OCI-LY7 (cell line): Measurements from ENCODE around the gene PFDN4. TPM values are rescaled to one million over a fixed set of nuclear protein-coding genes. Genes with fewer than 3 reads are reported as not detected.
A peak's percentile ranks its signal among the peaks of the same experiment; 100 is the strongest.

ENCODE experiments used
- BruUV-seq: library from RNA; stranded (reverse); fragments of 400-500 nt; replicated peaks from 2 replicates; lab custom pipeline; 2021; lab: Mats Ljungman, UMichigan
- CTCF ChIA-PET: fragments of 300-600 bp; sonication (Branson Sonifier 250); formaldehyde crosslinking; loops from one replicate; lab custom pipeline; 2022; ENCODE audit warnings: antibody characterized with exemption; ENCODE audit not compliant: unreplicated experiment; lab: Charles Lee
- POLR2A ChIA-PET: fragments of 300-600 bp; sonication (Branson Sonifier 250); formaldehyde crosslinking; loops from one replicate; lab custom pipeline; 2022; ENCODE audit warnings: antibody characterized with exemption; lab: Charles Lee
- DNase-seq: peaks from one replicate; pipeline ENCODE4 v3.0.0-alpha.2; 2015; ENCODE audit warnings: low spot score
- H2AFZ ChIP-seq: fragments of 200-600 bp; sonication (generic), shearing (Covaris generic); 2 replicates; pipeline ENCODE4 v1.6.1; 2014; ENCODE audit warnings: mild to moderate bottlenecking, antibody characterized with exemption, low read length, moderate library complexity
- H3K27ac ChIP-seq: fragments of 200-600 bp; sonication (generic); 2 replicates; pipeline ENCODE4 v1.5.1; 2014; ENCODE audit warnings: mixed run types, low read depth, mild to moderate bottlenecking, moderate library complexity, low read length, inconsistent platforms; ENCODE audit not compliant: poor library complexity, severe bottlenecking
- H3K36me3 ChIP-seq: fragments of 200-600 bp; sonication (generic); 2 replicates; pipeline ENCODE4 v1.6.1; 2014; ENCODE audit warnings: mild to moderate bottlenecking, antibody characterized with exemption, low read length, moderate library complexity, mixed read lengths; ENCODE audit not compliant: insufficient read depth
- H3K4me1 ChIP-seq: fragments of 200-600 bp; sonication (generic); 2 replicates; pipeline ENCODE4 v1.5.1; 2014; ENCODE audit warnings: mild to moderate bottlenecking, low read length; ENCODE audit not compliant: insufficient read depth, poor library complexity, severe bottlenecking
- H3K4me2 ChIP-seq: fragments of 200-600 bp; sonication (generic); 2 replicates; pipeline ENCODE4 v1.6.1; 2014; ENCODE audit warnings: mild to moderate bottlenecking, low read length
- H3K4me3 ChIP-seq: fragments of 200-600 bp; sonication (generic); 2 replicates; pipeline ENCODE4 v1.5.1; 2014; ENCODE audit warnings: mild to moderate bottlenecking, low read depth, low read length; ENCODE audit not compliant: poor library complexity, severe bottlenecking
- H3K79me2 ChIP-seq: fragments of 200-600 bp; sonication (generic); 2 replicates; pipeline ENCODE4 v1.6.1; 2016; ENCODE audit warnings: low read depth, mild to moderate bottlenecking, low read length, moderate library complexity, mixed read lengths; ENCODE audit not compliant: insufficient read depth
- H3K9me2 ChIP-seq: fragments of 200-600 bp; sonication (generic); 2 replicates; pipeline ENCODE4 v1.6.1; 2016; ENCODE audit warnings: mild to moderate bottlenecking, low read length, mixed read lengths; ENCODE audit not compliant: insufficient read depth
- H3K9me3 ChIP-seq: fragments of 200-600 bp; sonication (generic); 2 replicates; pipeline ENCODE4 v1.6.1; 2014; ENCODE audit warnings: mild to moderate bottlenecking, mixed run types, low read length, mixed read lengths
- H4K20me1 ChIP-seq: fragments of 200-600 bp; sonication (generic); 2 replicates; pipeline ENCODE4 v1.6.1; 2014; ENCODE audit warnings: mild to moderate bottlenecking, antibody characterized with exemption, low read length, moderate library complexity, mixed read lengths; ENCODE audit not compliant: insufficient read depth
- CTCF ChIP-seq: fragments of 200-600 bp; sonication (generic); conservative IDR thresholded peaks from 2 replicates; pipeline ENCODE4 v1.5.1; 2014; ENCODE audit warnings: mild to moderate bottlenecking, antibody characterized with exemption, low read length, moderate library complexity, mixed read lengths
- EZH2phosphoT487 ChIP-seq: fragments of 200-600 bp; sonication (generic); IDR thresholded peaks from 2 replicates; pipeline ENCODE4 v1.6.1; 2018; ENCODE audit warnings: low read depth, borderline replicate concordance, mild to moderate bottlenecking, mixed run types, antibody characterized with exemption, low read length, moderate library complexity, mixed read lengths
- intact Hi-C: fragments of 100-400 bp; cut with micrococcal nuclease; formaldehyde crosslinking; loops from one replicate; pipeline ENCODE4 v1.10.0; 2022; ENCODE audit not compliant: unreplicated experiment
- total RNA-seq, 2 experiments: library from RNA; depleted of rRNA in 1 of 2; stranded (reverse); fragments of >200 nt in 1 of 2; shearing (Covaris generic) in 1 of 2; gene quantifications; 2 replicates each; pipeline ENCODE4 v1.2.3, GENCODE V29; 2014 to 2022

PFDN4 gene
- total RNA-seq, 2 experiments from 2014 or later: 29.7 to 40.7 TPM

GRCh38 chr20:54221353-54221752 lies 13.5 kb downstream of the PFDN4 start:
- no peaks in the 10 kb centered on the region for H3K4me1 ChIP-seq
- ChIA-PET POLR2A (no interaction called here), CTCF (no interaction called here)
- no peaks in the 10 kb centered on the region for H3K79me2 ChIP-seq
- intact Hi-C loops: no loop called here
- H3K4me3 ChIP-seq: no peak overlapping the region
- no peaks in the 10 kb centered on the region for H3K9me2 ChIP-seq
- peak; percentile 12 for DNase-seq
- no TSS peak for BruUV-seq
- peaks cover 19% of the 10 kb centered on the region for H3K36me3 ChIP-seq
- H3K4me2 ChIP-seq: no peak overlapping the region
- no peaks in the 10 kb centered on the region for H3K9me3 ChIP-seq
- no peak overlapping the region for H2AFZ ChIP-seq
- TF ChIP-seq CTCF: no peak
- TF ChIP-seq EZH2phosphoT487: no peak
- H3K27ac ChIP-seq: no peak overlapping the region
- no peaks in the 10 kb centered on the region for H4K20me1 ChIP-seq

- Histone ChIP-seq H3K4me1 (no peaks in the 10 kb centered on the region), H3K36me3 (peaks cover 13% of the 10 kb centered on the region; the same call in 1 of the 2 replicates), H3K4me3 (no peak overlapping the region), H3K27ac (no peak overlapping the region), H3K4me2 (no peak overlapping the region), H3K9me3 (no peaks in the 10 kb centered on the region), H2AFZ (no peak overlapping the region), H3K79me2 (no peaks in the 10 kb centered on the region), H3K9me2 (no peaks in the 10 kb centered on the region), H4K20me1 (no peaks in the 10 kb centered on the region)
- ChIA-PET POLR2A (interaction anchor here (0.6 to 0.7 kb wide), 2 partner anchors 9 to 445 kb away, joined by 3 to 7 read pairs; no protein-coding TSS in a partner anchor), CTCF (interaction anchor here (0.5 kb wide), 1 partner anchor 821 kb away, joined by 24 read pairs; no protein-coding TSS in a partner anchor)
- DNase-seq: no peak
- no TSS peak for BruUV-seq
- intact Hi-C loops: no loop called here
- TF ChIP-seq EZH2phosphoT487: no peak
- TF ChIP-seq CTCF: no peak
These were observed 14.4 kb downstream of the PFDN4 start for GRCh38 chr20:54221996-54222890.

- intact Hi-C loops: no loop called here
- H3K9me3 ChIP-seq: no peaks in the 10 kb centered on the region
- H4K20me1 ChIP-seq: no peaks in the 10 kb centered on the region
- H3K27ac ChIP-seq: no peak overlapping the region
- no TSS peak for BruUV-seq
- H3K79me2 ChIP-seq: no peaks in the 10 kb centered on the region
- no peak overlapping the region for H2AFZ ChIP-seq
- no peak for TF ChIP-seq CTCF
- TF ChIP-seq EZH2phosphoT487: no peak
- ChIA-PET CTCF (no interaction called here), POLR2A (interaction anchor here (0.6 kb wide), 2 partner anchors 9 to 1895 kb away, joined by 3 to 4 read pairs; no protein-coding TSS in a partner anchor)
- no peak overlapping the region for H3K4me2 ChIP-seq
- H3K4me1 ChIP-seq: no peaks in the 10 kb centered on the region
- peaks cover 5% of the 10 kb centered on the region; the same call in 1 of the 2 replicates for H3K36me3 ChIP-seq
- DNase-seq: no peak
- H3K9me2 ChIP-seq: no peaks in the 10 kb centered on the region
- H3K4me3 ChIP-seq: no peak overlapping the region
These were observed 15.4 kb downstream of the PFDN4 start for GRCh38 chr20:54223285-54223684.
